Right hindlimb (tissue), 1 donor: ENCODE data around the gene MINAR1.
A peak's percentile ranks its signal among the peaks of the same experiment; 100 is the strongest.
"Not testable (repeated sequence)": the region's sequence is repeated elsewhere in the genome, so short reads cannot be mapped to it uniquely, and the experiment has no call there.

ENCODE experiments used
- DNase-seq: peaks from one replicate; pipeline ENCODE4 v3.0.0-alpha.2; 2018

Gene MINAR1

GRCh38 chr15:79431636-79432344 lies at the start of gene MINAR1:
Gene MINAR1 (plus strand): TSS chr15:79432336. CDS start chr15:79456148, 23,812 bp downstream.
- peak; percentile 66 for DNase-seq

GRCh38 chr15:79394231-79394630 lies 37.9 kb upstream of the MINAR1 start:
- no peak for DNase-seq

- DNase-seq = no peak
Observed at GRCh38 chr15:79396850-79397249, 35.3 kb upstream of the MINAR1 start.

GRCh38 chr15:79397269-79397910 lies 34.7 kb upstream of the MINAR1 start:
- DNase-seq = no peak

GRCh38 chr15:79399606-79400005 lies 32.5 kb upstream of the MINAR1 start:
- no peak for DNase-seq

GRCh38 chr15:79400650-79401049 lies 31.5 kb upstream of the MINAR1 start:
- no peak for DNase-seq

- DNase-seq = no peak
Observed at GRCh38 chr15:79401301-79401700, 30.8 kb upstream of the MINAR1 start.

- no peak for DNase-seq
Observed at GRCh38 chr15:79402136-79402535, 30.0 kb upstream of the MINAR1 start.

GRCh38 chr15:79403501-79403900 lies 28.6 kb upstream of the MINAR1 start:
- no peak for DNase-seq

- DNase-seq = no peak
Observed at GRCh38 chr15:79406210-79406609, 25.9 kb upstream of the MINAR1 start.

GRCh38 chr15:79408041-79408440 lies 24.1 kb upstream of the MINAR1 start:
- DNase-seq = no peak

- no peak for DNase-seq
Observed at GRCh38 chr15:79410237-79410636, 21.9 kb upstream of the MINAR1 start.

- no peak for DNase-seq
Observed at GRCh38 chr15:79412010-79412409, 20.1 kb upstream of the MINAR1 start.

GRCh38 chr15:79412429-79412828 lies 19.7 kb upstream of the MINAR1 start:
- DNase-seq = no peak

GRCh38 chr15:79416876-79417275 lies 15.3 kb upstream of the MINAR1 start:
- no peak for DNase-seq

GRCh38 chr15:79418693-79419279 lies 13.3 kb upstream of the MINAR1 start:
- DNase-seq = peak; percentile 24

GRCh38 chr15:79425591-79426295 lies 6.4 kb upstream of the MINAR1 start:
- no peak for DNase-seq

GRCh38 chr15:79426899-79427298 lies 5.2 kb upstream of the MINAR1 start:
- not testable (repeated sequence) for DNase-seq

GRCh38 chr15:79427781-79428598 lies 4.1 kb upstream of the MINAR1 start:
- DNase-seq = no peak

- DNase-seq = no peak
Observed at GRCh38 chr15:79430901-79431635, 1.1 kb upstream of the MINAR1 start.

- DNase-seq = peak; percentile 37
Observed at GRCh38 chr15:79432345-79433275, 474 bp downstream of the MINAR1 start.
